Superior temporal gyrus (tissue), 1 donor: ENCODE results near the gene OR4D10.
"Not testable (repeated sequence)": the region's sequence is repeated elsewhere in the genome, so short reads cannot be mapped to it uniquely, and the experiment has no call there.

Source experiments
- DNase-seq: peaks from one replicate; pipeline ENCODE4 v3.0.0-alpha.2; 2016; ENCODE audit errors: extremely low spot score

The OR4D10 gene

GRCh38 chr11:59473015-59473414, at the start of gene OR4D10:
OR4D10 (plus strand) TSS chr11:59473315; CDS start chr11:59477430, 4,115 bp downstream.
- no peak for DNase-seq

GRCh38 chr11:59423835-59424234, 49.3 kb upstream of the OR4D10 start:
- DNase-seq: no peak

GRCh38 chr11:59425131-59425530, 48.0 kb upstream of the OR4D10 start:
- DNase-seq: no peak

GRCh38 chr11:59426361-59427067, 46.6 kb upstream of the OR4D10 start, which contains the start of gene OR5A2:
OR5A2 (minus strand) TSS chr11:59426413; CDS start chr11:59422953, 3,460 bp downstream.
- DNase-seq: no peak

- DNase-seq: no peak
These were observed 46.1 kb upstream of the OR4D10 start for GRCh38 chr11:59427068-59427382.

- peak; percentile 77 for DNase-seq
These were observed 43.1 kb upstream of the OR4D10 start for GRCh38 chr11:59429924-59430516.

- no peak for DNase-seq
These were observed 36.9 kb upstream of the OR4D10 start, which contains the start of gene OR5A1 for GRCh38 chr11:59436169-59436568. OR5A1 (plus strand) TSS chr11:59436469; CDS start chr11:59443169, 6,700 bp downstream.

GRCh38 chr11:59437770-59438169, 35.3 kb upstream of the OR4D10 start:
- no peak for DNase-seq

GRCh38 chr11:59445624-59446023, 27.5 kb upstream of the OR4D10 start:
- DNase-seq: not testable (repeated sequence)

- DNase-seq: no peak
These were observed 24.6 kb upstream of the OR4D10 start for GRCh38 chr11:59448484-59448883.

GRCh38 chr11:59456661-59457060, 16.5 kb upstream of the OR4D10 start, which contains the start of gene OR4D6:
OR4D6 (plus strand) TSS chr11:59456961; CDS start chr11:59456961, 0 bp downstream.
- no peak for DNase-seq

- DNase-seq: no peak
These were observed 13.2 kb upstream of the OR4D10 start for GRCh38 chr11:59459916-59460315.

GRCh38 chr11:59463190-59463641, 9.9 kb upstream of the OR4D10 start:
- DNase-seq: no peak

- DNase-seq: no peak
These were observed 2.1 kb downstream of the OR4D10 start for GRCh38 chr11:59475176-59475575.

GRCh38 chr11:59479906-59480305, 6.8 kb downstream of the OR4D10 start:
- no peak for DNase-seq

- DNase-seq: no peak
These were observed 7.2 kb downstream of the OR4D10 start for GRCh38 chr11:59480359-59480758.

GRCh38 chr11:59501931-59502330, 28.8 kb downstream of the OR4D10 start:
- no peak for DNase-seq

- DNase-seq: no peak
These were observed 30.2 kb downstream of the OR4D10 start, which contains the start of gene OR4D11 for GRCh38 chr11:59503276-59503675. OR4D11 (plus strand) TSS chr11:59503576; CDS start chr11:59503576, 0 bp downstream.

- no peak for DNase-seq
These were observed 38.0 kb downstream of the OR4D10 start, which contains the start of gene OR4D9 for GRCh38 chr11:59510941-59511589. OR4D9 (plus strand) TSS chr11:59511539; CDS start chr11:59514913, 3,374 bp downstream.

- DNase-seq: no peak
These were observed 38.6 kb downstream of the OR4D10 start for GRCh38 chr11:59511675-59512074.

GRCh38 chr11:59520139-59520538, 47.0 kb downstream of the OR4D10 start:
- DNase-seq: not testable (repeated sequence)

- DNase-seq: no peak
These were observed 47.6 kb downstream of the OR4D10 start for GRCh38 chr11:59520741-59521140.
